GM10266 (cell line): Measurements from ENCODE around the gene CD109.
"Not testable (repeated sequence)": the region's sequence is repeated elsewhere in the genome, so short reads cannot be mapped to it uniquely, and the experiment has no call there.

ENCODE experiments used
- DNase-seq: peaks from one replicate; pipeline ENCODE4 v3.0.0; 2012; ENCODE audit errors: extremely low spot score
- TF ChIP-seq, protein P1 (sequence below): IDR thresholded peaks from 2 replicates; pipeline ENCODE4 v1.5.1; 2012; ENCODE audit warnings: mild to moderate bottlenecking, low read depth; ENCODE audit not compliant: control insufficient read depth, insufficient read depth; ENCODE audit errors: missing control alignments

Gene CD109

DNA sequence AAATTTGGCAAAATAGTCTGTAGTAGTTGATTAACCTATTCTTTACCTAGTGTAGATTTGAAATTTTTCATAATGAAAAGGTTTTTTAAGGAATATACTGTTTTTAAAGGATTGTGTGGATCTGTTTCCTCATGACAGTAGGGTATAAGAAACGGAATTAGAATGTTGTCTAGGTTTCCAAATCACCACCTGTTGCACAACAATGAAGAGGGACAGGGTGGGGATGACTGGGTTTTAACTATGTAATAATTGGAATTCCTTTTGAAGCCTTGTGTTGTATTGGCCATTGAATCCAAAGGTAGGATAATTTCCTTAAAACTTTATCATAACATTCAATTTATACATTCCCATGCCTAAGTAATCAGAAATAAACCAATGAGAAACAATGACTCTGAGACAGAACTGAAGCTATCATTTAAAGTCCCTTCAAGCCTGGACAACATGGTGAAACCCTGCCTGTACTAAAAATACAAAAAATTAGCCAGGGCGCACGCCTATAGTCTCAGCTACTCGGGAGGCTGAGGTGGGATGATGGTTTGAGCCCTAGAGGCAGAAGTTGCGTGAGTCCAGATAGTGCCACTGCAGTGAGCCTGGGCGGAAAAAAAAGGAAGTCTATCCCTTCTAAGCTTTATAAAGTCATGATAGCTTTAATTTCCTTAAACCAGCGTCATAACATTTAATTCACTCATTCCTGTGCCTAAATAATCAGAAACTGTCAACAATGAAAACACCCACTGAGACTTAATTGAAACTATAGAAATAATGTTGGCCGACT is 23.9 kb upstream of the CD109 start:
- DNase-seq: no peak

DNA sequence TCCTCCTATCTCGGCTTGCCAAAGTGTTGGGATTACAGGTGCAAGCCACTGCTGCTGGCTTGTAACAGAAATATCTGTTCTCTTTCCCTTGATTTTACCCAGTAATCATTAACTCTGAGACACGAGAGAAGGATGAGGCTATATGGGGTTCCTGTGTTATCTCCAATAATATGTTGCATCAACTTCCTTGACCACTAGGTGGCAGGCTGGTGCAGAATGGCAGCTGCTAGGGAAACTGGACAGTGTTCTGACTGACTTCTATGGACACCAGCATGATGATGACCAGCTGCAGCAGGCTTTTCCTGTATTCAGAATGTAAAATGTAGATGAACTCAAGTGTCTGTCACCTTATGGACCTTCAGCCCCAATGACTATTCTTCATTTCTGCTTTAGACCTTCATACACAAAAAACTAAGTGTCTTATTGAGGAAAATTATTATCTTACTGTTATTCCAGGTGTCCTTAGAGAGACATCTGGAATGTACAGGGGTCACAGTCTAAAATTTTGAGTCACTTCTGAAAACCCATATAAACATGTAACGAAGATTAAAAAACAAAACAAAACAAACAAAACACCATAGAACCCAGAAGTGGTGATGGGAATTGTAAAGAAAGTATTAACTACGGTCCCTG is 20.4 kb upstream of the CD109 start:
- TF ChIP-seq, protein P1, sequence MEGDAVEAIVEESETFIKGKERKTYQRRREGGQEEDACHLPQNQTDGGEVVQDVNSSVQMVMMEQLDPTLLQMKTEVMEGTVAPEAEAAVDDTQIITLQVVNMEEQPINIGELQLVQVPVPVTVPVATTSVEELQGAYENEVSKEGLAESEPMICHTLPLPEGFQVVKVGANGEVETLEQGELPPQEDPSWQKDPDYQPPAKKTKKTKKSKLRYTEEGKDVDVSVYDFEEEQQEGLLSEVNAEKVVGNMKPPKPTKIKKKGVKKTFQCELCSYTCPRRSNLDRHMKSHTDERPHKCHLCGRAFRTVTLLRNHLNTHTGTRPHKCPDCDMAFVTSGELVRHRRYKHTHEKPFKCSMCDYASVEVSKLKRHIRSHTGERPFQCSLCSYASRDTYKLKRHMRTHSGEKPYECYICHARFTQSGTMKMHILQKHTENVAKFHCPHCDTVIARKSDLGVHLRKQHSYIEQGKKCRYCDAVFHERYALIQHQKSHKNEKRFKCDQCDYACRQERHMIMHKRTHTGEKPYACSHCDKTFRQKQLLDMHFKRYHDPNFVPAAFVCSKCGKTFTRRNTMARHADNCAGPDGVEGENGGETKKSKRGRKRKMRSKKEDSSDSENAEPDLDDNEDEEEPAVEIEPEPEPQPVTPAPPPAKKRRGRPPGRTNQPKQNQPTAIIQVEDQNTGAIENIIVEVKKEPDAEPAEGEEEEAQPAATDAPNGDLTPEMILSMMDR: peak; percentile 89
- peak; percentile 69 for DNase-seq

More for the DNA sequence above, 23.9 kb upstream of the CD109 start:
- TF ChIP-seq, protein P1: no peak

DNA sequence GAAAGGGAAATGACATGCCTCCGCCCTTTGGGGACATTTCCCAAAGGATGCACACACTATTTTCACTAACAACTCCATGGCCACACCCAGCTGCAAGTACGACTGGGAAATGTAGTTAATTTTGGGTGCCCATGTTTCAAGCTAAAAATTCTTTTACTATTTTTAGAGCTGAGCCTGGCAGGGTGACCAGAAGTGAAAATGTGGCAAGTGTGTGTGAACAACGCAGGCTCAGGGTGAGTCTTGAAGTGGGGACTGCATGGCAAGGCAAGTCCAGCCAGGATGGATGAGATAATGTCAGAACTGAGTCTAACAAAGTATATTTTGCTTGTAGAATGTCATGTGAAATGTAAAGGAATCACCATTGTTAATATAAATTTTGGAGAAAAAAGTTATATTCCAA is 17.0 kb upstream of the CD109 start:
- TF ChIP-seq, protein P1: no peak
- DNase-seq: no peak

DNA sequence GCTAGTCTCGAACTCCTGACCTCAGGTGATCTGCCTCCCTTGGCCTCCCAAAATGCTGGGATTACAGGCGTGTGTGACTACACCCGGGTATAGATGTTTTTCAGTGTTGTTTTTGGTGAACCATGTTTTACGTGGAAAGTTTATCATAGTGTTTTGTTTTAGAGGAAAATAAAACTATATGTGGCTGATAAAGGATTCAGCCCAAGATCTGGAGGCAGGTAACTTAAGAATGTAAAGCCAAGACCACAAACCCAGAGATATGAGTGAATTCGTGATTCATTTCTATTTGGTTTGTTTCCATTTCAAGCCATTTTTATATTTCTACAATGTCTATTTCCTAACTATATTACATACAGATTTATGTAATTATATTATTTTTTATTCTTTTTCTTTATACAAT is 16.2 kb upstream of the CD109 start:
- DNase-seq: not testable (repeated sequence)

DNA sequence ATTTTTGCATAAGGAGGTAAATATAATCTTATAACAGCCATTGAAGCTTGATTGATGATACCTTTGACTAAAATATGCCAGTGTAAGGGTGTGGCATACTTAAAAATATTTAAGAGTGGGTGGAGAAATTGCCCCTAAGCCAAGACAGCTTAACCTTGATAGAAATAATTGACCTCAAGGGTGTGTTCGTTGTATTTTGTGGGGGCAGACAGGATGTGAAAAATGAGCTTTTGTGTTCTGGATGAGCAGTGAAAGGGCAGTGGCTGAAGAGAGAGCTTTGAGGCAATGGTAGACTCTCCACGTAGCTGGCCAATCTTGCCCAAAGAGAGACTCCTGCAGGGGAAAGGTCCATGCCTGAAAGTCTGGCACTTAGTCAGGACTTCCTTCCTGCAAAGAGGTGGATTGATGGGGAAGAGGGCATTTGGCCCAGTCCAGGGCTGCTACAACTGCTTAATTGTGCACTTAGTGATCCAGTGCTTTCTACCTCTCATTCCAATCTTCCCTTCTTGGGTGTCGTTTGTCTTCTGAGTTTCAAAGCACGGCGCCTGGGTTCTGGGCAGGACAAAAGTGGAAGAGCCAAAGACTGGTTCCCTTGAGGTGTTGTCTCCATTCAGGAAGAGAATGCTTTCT is 15.6 kb upstream of the CD109 start:
- TF ChIP-seq, protein P1: no peak
- peak; percentile 6 for DNase-seq

DNA sequence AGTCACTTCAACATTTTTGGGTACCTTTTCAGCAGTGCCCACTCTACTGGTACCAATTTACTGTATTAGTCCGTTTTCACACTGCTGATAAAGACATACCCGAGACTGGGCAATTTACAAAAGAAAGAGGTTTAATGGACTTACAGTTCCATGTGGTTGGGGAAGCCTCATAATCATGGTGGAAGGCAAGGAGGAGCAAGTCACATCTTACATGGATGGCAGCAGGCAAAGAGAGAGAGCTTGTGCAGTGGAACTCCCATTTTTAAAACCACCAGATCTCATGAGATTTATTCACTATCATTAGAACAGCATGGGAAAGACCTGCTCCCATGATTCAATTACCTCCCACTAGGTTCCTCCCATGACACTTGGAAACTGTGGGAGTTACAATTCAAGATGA is 12.4 kb upstream of the CD109 start:
- not testable (repeated sequence) for DNase-seq

DNA sequence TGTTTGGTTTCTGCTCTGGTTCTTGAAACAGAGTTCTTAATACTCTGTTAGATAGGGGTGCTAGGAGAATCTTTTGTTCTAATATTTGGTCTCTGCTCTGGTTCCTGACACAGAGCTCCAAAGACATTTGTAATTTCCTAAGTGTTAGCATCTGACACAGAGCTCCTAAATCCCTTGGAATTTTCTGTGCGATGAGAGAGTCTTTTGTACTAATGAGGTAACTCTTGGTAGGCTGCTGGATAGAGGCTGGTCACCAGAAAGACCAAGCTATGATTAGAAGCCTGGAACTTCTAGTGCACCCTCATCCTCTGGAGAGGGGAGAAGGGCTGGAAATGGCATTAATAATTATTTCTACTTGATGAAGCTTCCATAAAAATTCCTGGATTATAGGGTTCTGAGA is 7.7 kb upstream of the CD109 start:
- TF ChIP-seq, protein P1: no peak
- no peak for DNase-seq

DNA sequence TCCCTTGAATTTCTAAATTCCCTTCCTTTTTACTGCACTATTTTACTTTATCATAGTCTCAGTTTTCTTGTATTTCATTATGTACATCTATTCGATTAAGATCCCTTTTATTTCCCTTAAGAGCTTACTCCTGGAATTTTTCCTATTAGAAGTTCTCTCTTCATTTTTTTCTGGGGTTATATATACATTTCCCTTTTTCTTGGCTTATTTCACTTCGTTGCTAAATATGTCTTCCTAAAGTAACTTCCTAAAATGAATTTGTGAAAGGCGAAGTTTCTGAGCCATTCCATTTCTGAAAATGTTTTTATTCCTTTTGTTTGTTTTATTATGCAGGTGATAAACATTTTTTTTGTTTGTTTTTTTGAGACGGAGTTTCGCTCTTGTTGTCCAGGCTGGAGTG is 5.9 kb upstream of the CD109 start:
- no peak for DNase-seq

More for the DNA sequence above, 5.9 kb upstream of the CD109 start:
- TF ChIP-seq, protein P1: no peak
